ENCODE measurements around the gene TRIM40. TPM values are rescaled to one million over a fixed set of nuclear protein-coding genes. Genes with fewer than 3 reads are reported as not detected.

The TRIM40 gene
- total and polyA plus RNA-seq, 4 donors: 0.08 to 0.20 TPM; not detected in 2

- 65 to 67% methylated on average over 6 of the region's 6 CpGs for WGBS, 2 donors
- DNase-seq (no peak), ATAC-seq (ENCODE audit: insufficient read depth, low FRiP score) (no peak)
- Histone ChIP-seq H3K27me3 (ENCODE audit: control insufficient read depth in 3 of 3, insufficient read depth in 3 of 3, low read length in 2 of 3) (peaks cover 0 to 20% (median 2%) of the 10 kb centered on the region in 3 donors), H3K4me1 (ENCODE audit: control insufficient read depth in 5 of 5, insufficient read depth in 5 of 5, low read length in 5 of 5) (no peaks in the 10 kb centered on the region), H3K36me3 (ENCODE audit: control insufficient read depth in 4 of 4, insufficient read depth in 4 of 4, low read length in 4 of 4) (no peaks in the 10 kb centered on the region), H3K9me3 (ENCODE audit: control insufficient read depth in 4 of 4, insufficient read depth in 3 of 4, low read length in 3 of 4) (no peaks in the 10 kb centered on the region), H3K4me3 (no peak overlapping the region), H3K9ac (ENCODE audit: insufficient read depth in 1 of 2, low read length in 2 of 2) (no peak overlapping the region), H3K27ac (ENCODE audit: low read depth in 1 of 2, low read length in 1 of 2) (no peak overlapping the region)
- no peak for TF ChIP-seq CTCF (IDR thresholded peaks at IDR 0.05; ENCODE audit: control extremely low read depth, extremely low read depth)
Measured at GRCh38 chr6:30144811-30145210, 8.9 kb downstream of the TRIM40 start.

- WGBS, 2 donors: 59 to 65% methylated on average over 7 of the region's 7 CpGs
- no peak overlapping the region for H3K4me3 ChIP-seq
- no peak for TF ChIP-seq CTCF (IDR thresholded peaks at IDR 0.05; ENCODE audit: control extremely low read depth, extremely low read depth)
- H3K4me1 ChIP-seq (ENCODE audit: control insufficient read depth in 5 of 5, insufficient read depth in 5 of 5, low read length in 5 of 5): no peaks in the 10 kb centered on the region
- no peak for DNase-seq
- no peak overlapping the region for H3K27ac ChIP-seq (ENCODE audit: low read depth in 1 of 2, low read length in 1 of 2)
- H3K9ac ChIP-seq (ENCODE audit: insufficient read depth in 1 of 2, low read length in 2 of 2): no peak overlapping the region
- H3K27me3 ChIP-seq (ENCODE audit: control insufficient read depth in 3 of 3, insufficient read depth in 3 of 3, low read length in 2 of 3): peaks cover 0 to 24% (median 2%) of the 10 kb centered on the region in 3 donors
- H3K9me3 ChIP-seq (ENCODE audit: control insufficient read depth in 4 of 4, insufficient read depth in 3 of 4, low read length in 3 of 4): no peaks in the 10 kb centered on the region
- ATAC-seq (ENCODE audit: insufficient read depth, low FRiP score): no peak
- no peaks in the 10 kb centered on the region for H3K36me3 ChIP-seq (ENCODE audit: control insufficient read depth in 4 of 4, insufficient read depth in 4 of 4, low read length in 4 of 4)
Measured at GRCh38 chr6:30145818-30146217, 9.9 kb downstream of the TRIM40 start.

DNA sequence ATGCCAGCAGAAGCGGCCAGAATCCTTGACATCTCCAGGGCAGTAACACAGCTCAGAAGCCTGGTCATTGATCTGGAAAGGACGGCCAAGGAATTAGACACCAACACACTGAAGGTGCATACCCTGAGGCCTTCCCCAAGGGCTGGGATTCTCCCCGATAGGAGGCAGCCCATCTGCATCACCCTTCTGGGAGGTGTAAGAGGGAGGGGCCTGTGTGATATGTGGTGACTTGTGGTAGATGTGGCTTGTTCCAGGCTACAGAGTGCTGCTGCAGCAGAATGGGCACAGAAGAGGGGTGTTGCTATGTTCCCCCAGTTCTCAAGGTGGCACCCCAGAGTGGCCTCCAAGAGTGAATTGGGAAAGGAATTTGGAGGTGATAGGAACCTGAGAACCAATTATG is 11.2 kb downstream of the TRIM40 start:
- Histone ChIP-seq H3K4me3 (no peak overlapping the region), H3K27me3 (ENCODE audit: control insufficient read depth in 3 of 3, insufficient read depth in 3 of 3, low read length in 2 of 3) (peaks cover 0 to 18% (median 2%) of the 10 kb centered on the region in 3 donors), H3K9me3 (ENCODE audit: control insufficient read depth in 4 of 4, insufficient read depth in 3 of 4, low read length in 3 of 4) (no peaks in the 10 kb centered on the region), H3K9ac (ENCODE audit: insufficient read depth in 1 of 2, low read length in 2 of 2) (no peak overlapping the region), H3K27ac (ENCODE audit: low read depth in 1 of 2, low read length in 1 of 2) (no peak overlapping the region), H3K4me1 (ENCODE audit: control insufficient read depth in 5 of 5, insufficient read depth in 5 of 5, low read length in 5 of 5) (no peaks in the 10 kb centered on the region), H3K36me3 (ENCODE audit: control insufficient read depth in 4 of 4, insufficient read depth in 4 of 4, low read length in 4 of 4) (no peaks in the 10 kb centered on the region)
- TF ChIP-seq CTCF (IDR thresholded peaks at IDR 0.05; ENCODE audit: control extremely low read depth, extremely low read depth): no peak
- 85 to 87% methylated on average over 3 of the region's 3 CpGs for WGBS, 2 donors
- ATAC-seq (ENCODE audit: insufficient read depth, low FRiP score) (no peak), DNase-seq (no peak)

DNA sequence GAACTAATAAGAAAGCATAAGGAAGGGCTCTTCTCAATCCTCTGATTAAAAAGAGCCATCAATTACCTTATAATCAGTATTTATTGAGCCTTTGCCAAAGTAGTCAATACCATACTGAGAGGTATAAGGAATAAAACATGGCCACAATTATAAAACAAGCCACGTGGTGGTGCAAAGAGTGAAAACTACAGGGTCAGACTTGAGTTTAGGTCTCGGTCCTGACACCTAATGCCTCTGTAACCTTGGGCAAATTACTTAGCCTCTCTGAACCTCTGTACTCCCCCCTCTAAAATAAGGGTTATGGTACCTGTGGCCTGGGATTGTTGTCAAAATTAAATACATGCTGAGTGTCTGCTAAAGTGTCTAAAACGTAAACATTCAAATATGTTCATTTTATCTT is 13.3 kb downstream of the TRIM40 start:
- Histone ChIP-seq H3K27me3 (ENCODE audit: control insufficient read depth in 3 of 3, insufficient read depth in 3 of 3, low read length in 2 of 3) (peaks cover 0 to 16% (median 2%) of the 10 kb centered on the region in 3 donors), H3K27ac (ENCODE audit: low read depth in 1 of 2, low read length in 1 of 2) (no peak overlapping the region), H3K9me3 (ENCODE audit: control insufficient read depth in 4 of 4, insufficient read depth in 3 of 4, low read length in 3 of 4) (no peaks in the 10 kb centered on the region), H3K9ac (ENCODE audit: insufficient read depth in 1 of 2, low read length in 2 of 2) (no peak overlapping the region), H3K4me3 (no peak overlapping the region), H3K4me1 (ENCODE audit: control insufficient read depth in 5 of 5, insufficient read depth in 5 of 5, low read length in 5 of 5) (no peaks in the 10 kb centered on the region), H3K36me3 (ENCODE audit: control insufficient read depth in 4 of 4, insufficient read depth in 4 of 4, low read length in 4 of 4) (no peaks in the 10 kb centered on the region)
- WGBS, 2 donors: 63 to 75% methylated on average over 3 of the region's 3 CpGs
- no peak for ATAC-seq (ENCODE audit: insufficient read depth, low FRiP score)
- TF ChIP-seq CTCF (IDR thresholded peaks at IDR 0.05; ENCODE audit: control extremely low read depth, extremely low read depth): no peak
- DNase-seq: no peak
